ENCODE results near the gene SMLR1. TPM values are rescaled to one million over a fixed set of nuclear protein-coding genes. Genes with fewer than 3 reads are reported as not detected.

The SMLR1 gene
- total and polyA plus RNA-seq, 2 experiments from 2014 or later, result not detected

DNA sequence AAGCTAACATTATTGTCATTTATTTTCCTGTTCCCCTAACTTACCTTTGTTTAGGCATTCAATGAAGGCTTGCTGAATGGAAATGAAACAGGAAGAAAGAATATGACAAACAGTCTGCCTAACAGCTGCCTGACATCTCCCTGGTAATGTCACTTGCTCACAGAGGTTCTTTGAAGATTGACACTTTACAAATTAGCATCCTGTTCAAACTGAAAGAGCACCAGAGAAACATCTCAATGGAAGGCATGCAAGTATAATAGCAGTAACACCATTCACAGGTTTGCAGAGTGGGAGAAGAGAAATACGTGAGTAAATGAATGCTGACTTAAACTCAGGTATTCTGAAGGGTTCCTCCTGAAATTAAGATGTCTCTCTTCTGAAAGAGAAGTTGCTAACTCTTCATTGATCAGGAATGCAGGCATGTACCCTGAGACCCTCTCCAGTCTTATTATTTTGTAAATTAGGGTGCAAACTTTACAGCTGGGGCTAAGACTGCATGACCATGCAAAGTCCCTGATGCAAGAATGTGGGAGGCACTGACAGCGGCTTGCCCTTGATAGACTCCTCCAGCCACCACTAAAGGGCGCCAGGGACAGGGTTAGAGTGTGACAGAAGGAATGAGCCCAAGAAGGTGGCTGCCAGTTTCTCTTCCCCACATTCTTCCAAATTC is 1.3 kb upstream of the SMLR1 start:
- Mint-ChIP-seq H3K27ac (peak overlapping the region; percentile 24; the same call in 1 of the 2 replicates), H3K27me3 (ENCODE audit: insufficient read depth, low read depth, poor library complexity) (peaks cover 2% of the 10 kb centered on the region), H3K9me3 (no peaks in the 10 kb centered on the region), H3K4me3 (no peak overlapping the region), H3K36me3 (ENCODE audit: low read depth) (no peaks in the 10 kb centered on the region), H3K4me1 (peaks cover 18% of the 10 kb centered on the region)
- H3K79me2 ChIP-seq (replicated peaks; ENCODE audit: insufficient read depth), result no peaks in the 10 kb centered on the region
- H3K9me2 ChIP-seq (ENCODE audit: insufficient read depth), result peaks cover 28% of the 10 kb centered on the region
- no peak overlapping the region; the same call in 1 of the 2 replicates for H3K4me2 ChIP-seq
- DNase-seq (ENCODE audit: low spot score), result peak; percentile 62
- no peaks in the 10 kb centered on the region for H3K27me3 ChIP-seq (ENCODE audit: insufficient read depth)
- TF ChIP-seq, protein P1, sequence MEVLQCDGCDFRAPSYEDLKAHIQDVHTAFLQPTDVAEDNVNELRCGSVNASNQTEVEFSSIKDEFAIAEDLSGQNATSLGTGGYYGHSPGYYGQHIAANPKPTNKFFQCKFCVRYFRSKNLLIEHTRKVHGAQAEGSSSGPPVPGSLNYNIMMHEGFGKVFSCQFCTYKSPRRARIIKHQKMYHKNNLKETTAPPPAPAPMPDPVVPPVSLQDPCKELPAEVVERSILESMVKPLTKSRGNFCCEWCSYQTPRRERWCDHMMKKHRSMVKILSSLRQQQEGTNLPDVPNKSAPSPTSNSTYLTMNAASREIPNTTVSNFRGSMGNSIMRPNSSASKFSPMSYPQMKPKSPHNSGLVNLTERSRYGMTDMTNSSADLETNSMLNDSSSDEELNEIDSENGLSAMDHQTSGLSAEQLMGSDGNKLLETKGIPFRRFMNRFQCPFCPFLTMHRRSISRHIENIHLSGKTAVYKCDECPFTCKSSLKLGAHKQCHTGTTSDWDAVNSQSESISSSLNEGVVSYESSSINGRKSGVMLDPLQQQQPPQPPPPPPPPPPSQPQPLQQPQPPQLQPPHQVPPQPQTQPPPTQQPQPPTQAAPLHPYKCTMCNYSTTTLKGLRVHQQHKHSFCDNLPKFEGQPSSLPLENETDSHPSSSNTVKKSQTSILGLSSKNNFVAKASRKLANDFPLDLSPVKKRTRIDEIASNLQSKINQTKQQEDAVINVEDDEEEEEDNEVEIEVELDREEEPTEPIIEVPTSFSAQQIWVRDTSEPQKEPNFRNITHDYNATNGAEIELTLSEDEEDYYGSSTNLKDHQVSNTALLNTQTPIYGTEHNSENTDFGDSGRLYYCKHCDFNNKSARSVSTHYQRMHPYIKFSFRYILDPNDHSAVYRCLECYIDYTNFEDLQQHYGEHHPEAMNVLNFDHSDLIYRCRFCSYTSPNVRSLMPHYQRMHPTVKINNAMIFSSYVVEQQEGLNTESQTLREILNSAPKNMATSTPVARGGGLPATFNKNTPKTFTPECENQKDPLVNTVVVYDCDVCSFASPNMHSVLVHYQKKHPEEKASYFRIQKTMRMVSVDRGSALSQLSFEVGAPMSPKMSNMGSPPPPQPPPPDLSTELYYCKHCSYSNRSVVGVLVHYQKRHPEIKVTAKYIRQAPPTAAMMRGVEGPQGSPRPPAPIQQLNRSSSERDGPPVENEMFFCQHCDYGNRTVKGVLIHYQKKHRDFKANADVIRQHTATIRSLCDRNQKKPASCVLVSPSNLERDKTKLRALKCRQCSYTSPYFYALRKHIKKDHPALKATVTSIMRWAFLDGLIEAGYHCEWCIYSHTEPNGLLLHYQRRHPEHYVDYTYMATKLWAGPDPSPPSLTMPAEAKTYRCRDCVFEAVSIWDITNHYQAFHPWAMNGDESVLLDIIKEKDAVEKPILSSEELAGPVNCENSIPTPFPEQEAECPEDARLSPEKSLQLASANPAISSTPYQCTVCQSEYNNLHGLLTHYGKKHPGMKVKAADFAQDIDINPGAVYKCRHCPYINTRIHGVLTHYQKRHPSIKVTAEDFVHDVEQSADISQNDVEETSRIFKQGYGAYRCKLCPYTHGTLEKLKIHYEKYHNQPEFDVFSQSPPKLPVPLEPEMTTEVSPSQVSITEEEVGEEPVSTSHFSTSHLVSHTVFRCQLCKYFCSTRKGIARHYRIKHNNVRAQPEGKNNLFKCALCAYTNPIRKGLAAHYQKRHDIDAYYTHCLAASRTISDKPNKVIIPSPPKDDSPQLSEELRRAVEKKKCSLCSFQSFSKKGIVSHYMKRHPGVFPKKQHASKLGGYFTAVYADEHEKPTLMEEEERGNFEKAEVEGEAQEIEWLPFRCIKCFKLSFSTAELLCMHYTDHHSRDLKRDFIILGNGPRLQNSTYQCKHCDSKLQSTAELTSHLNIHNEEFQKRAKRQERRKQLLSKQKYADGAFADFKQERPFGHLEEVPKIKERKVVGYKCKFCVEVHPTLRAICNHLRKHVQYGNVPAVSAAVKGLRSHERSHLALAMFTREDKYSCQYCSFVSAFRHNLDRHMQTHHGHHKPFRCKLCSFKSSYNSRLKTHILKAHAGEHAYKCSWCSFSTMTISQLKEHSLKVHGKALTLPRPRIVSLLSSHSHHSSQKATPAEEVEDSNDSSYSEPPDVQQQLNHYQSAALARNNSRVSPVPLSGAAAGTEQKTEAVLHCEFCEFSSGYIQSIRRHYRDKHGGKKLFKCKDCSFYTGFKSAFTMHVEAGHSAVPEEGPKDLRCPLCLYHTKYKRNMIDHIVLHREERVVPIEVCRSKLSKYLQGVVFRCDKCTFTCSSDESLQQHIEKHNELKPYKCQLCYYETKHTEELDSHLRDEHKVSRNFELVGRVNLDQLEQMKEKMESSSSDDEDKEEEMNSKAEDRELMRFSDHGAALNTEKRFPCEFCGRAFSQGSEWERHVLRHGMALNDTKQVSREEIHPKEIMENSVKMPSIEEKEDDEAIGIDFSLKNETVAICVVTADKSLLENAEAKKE (CRISPR knock-in tag; IDR thresholded peaks at IDR 0.05), result peak; percentile 40; the same call in 1 of the 2 replicates
- TF ChIP-seq, protein P2, sequence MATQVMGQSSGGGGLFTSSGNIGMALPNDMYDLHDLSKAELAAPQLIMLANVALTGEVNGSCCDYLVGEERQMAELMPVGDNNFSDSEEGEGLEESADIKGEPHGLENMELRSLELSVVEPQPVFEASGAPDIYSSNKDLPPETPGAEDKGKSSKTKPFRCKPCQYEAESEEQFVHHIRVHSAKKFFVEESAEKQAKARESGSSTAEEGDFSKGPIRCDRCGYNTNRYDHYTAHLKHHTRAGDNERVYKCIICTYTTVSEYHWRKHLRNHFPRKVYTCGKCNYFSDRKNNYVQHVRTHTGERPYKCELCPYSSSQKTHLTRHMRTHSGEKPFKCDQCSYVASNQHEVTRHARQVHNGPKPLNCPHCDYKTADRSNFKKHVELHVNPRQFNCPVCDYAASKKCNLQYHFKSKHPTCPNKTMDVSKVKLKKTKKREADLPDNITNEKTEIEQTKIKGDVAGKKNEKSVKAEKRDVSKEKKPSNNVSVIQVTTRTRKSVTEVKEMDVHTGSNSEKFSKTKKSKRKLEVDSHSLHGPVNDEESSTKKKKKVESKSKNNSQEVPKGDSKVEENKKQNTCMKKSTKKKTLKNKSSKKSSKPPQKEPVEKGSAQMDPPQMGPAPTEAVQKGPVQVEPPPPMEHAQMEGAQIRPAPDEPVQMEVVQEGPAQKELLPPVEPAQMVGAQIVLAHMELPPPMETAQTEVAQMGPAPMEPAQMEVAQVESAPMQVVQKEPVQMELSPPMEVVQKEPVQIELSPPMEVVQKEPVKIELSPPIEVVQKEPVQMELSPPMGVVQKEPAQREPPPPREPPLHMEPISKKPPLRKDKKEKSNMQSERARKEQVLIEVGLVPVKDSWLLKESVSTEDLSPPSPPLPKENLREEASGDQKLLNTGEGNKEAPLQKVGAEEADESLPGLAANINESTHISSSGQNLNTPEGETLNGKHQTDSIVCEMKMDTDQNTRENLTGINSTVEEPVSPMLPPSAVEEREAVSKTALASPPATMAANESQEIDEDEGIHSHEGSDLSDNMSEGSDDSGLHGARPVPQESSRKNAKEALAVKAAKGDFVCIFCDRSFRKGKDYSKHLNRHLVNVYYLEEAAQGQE (IDR thresholded peaks at IDR 0.05; ENCODE audit: unreplicated experiment), result no peak
- TF ChIP-seq, protein P3, sequence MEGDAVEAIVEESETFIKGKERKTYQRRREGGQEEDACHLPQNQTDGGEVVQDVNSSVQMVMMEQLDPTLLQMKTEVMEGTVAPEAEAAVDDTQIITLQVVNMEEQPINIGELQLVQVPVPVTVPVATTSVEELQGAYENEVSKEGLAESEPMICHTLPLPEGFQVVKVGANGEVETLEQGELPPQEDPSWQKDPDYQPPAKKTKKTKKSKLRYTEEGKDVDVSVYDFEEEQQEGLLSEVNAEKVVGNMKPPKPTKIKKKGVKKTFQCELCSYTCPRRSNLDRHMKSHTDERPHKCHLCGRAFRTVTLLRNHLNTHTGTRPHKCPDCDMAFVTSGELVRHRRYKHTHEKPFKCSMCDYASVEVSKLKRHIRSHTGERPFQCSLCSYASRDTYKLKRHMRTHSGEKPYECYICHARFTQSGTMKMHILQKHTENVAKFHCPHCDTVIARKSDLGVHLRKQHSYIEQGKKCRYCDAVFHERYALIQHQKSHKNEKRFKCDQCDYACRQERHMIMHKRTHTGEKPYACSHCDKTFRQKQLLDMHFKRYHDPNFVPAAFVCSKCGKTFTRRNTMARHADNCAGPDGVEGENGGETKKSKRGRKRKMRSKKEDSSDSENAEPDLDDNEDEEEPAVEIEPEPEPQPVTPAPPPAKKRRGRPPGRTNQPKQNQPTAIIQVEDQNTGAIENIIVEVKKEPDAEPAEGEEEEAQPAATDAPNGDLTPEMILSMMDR (conservative IDR thresholded peaks at IDR 0.05; ENCODE audit: low read depth in 2 of 2), result peak in 1 of 2 experiments; percentile 54; a peak in 2 of 4 replicates
- H4K20me1 ChIP-seq (replicated peaks; ENCODE audit: insufficient read depth), result no peaks in the 10 kb centered on the region
- H3K27ac ChIP-seq (ENCODE audit: low read depth), result 0 out of 2 replicates have a peak overlapping the region, but pooled peaks have one; percentile 61
- no peaks in the 10 kb centered on the region; the same call in 1 of the 2 replicates for H3K36me3 ChIP-seq (ENCODE audit: insufficient read depth)
- peak; percentile 92 for ATAC-seq
- H3F3A ChIP-seq (replicated peaks; ENCODE audit: low read depth), result 0 out of 2 replicates have a peak, but pooled peaks cover 3% of the 10 kb centered on the region
- H3K4me1 ChIP-seq (ENCODE audit: insufficient read depth), result peaks cover 12% of the 10 kb centered on the region
- no peak overlapping the region for H2AFZ ChIP-seq
- no peak overlapping the region for H3K4me3 ChIP-seq
